GM21737 (cell line): ENCODE measurements around the gene PSMA7.
A peak's percentile ranks its signal among the peaks of the same experiment; 100 is the strongest.
"Not testable (repeated sequence)": the region's sequence is repeated elsewhere in the genome, so short reads cannot be mapped to it uniquely, and the experiment has no call there.

Experiments used
- ATAC-seq: cut with Tn5 transposase; IDR thresholded peaks from one replicate; pipeline ENCODE4 v1.9.1; 2021; ENCODE audit warnings: mild to moderate bottlenecking, moderate library complexity; ENCODE audit not compliant: unreplicated experiment

Gene PSMA7

DNA sequence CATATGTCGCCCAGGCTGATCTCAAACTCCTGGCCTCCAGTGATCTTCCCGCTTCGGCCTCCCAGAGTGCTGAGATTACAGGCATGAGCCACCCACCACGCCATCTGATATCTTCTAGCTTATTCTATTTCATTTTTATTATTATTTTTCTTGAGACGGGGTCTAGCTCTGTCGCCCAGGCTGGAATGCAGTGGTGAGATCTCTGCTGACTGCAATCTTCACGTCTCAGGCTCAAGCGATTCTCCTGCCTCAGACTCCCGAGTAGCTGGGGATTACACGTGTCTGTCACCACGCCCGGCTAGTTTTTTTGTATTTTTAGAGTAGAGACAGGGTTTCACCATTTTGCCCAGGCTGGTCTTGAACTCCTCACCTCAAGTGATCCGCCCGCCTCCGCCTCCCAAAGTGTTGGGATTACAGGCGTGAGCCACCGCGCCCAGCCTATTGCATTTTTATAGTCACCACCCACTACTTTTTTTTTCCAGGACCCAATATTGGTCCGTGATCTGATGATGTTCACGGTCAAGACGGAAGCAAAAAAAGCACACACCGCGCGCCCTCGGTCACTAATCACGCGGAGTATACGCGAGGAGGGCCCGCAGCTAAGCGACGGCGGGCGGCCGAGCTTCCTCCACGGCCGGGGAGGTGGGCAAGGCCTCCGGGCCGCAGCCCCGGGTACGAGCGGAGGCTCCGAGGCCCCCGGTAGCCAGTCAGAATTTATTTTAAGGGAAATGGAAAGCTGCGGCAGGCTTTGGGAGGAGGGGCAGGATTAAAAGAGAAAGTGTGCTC lies 22.0 kb downstream of the PSMA7 start:
- ATAC-seq = peak; percentile 11

DNA sequence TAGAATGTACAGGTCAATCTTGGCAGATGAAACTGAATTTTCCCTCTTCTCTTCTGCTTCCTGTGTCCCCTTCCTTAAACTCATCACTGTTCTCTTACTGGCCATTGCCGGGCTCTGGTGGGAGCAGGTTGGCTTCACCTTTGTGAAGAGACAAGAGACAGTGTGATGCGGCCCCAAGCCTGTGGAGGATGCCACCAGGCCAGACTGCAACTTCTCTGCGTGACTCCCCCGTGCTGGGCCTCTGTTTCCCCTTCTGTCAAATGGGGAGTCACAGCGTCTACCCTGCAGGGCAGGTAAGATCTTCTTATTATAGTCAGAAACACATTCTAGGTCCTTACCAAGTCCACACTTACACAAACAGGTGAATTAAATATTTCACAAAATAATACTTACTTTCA lies 22.8 kb downstream of the PSMA7 start:
- no peak for ATAC-seq

DNA sequence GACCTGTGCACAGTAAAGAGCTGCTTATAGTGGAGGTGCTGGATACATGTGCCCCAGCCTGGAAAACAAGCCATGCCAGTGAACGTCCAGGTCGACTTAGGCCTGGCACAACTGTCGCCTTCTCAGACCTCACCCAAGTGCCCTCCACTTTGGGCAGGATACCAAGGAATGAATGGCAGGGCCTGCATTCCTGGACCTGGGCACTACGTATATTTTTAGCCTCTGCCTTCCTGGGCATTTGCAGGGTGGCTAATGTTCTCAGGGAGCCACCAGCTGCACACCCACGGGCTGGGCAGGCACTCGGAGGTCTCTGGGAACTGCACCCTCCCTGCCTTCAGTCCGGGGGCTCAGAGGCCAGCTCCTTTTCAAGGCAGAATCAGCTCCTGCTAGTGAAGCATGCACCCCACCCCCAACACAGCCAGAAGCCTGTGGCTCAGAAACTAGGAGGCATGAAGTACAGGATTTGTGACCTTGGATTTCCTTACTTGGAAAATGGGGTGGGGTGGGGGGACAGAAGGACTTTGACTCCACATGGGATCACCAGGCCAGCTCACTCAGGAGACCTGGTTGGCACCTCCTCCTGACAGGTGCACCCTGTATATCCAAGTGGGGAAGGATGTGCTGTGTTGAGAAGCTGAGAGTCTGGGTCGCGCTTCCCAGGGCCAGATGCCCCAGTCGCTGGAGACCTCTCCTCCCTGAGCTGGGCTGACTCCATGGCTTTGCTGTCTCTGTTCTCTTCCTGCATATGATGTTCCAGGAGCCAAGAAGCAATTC lies 23.4 kb downstream of the PSMA7 start:
- ATAC-seq = no peak

DNA sequence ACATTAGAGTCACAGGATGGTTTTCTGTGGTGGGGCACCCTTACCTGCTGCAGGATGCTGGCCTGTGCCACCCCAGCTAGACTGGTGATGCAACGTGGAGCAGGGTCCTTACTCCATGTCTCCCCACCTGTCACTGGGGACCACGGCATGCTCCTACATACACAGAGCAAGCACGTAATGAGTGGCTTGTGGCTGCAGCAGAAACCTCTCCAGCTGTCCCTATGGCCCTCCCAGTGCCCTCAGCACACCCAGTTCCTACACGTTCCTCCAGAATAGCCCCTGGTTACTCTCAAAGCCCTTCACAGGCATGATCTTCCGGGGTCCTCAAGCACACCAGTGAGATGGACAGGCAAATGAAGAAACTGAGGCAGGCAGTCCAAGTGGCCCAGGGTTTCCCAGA lies 24.1 kb downstream of the PSMA7 start:
- no peak for ATAC-seq

DNA sequence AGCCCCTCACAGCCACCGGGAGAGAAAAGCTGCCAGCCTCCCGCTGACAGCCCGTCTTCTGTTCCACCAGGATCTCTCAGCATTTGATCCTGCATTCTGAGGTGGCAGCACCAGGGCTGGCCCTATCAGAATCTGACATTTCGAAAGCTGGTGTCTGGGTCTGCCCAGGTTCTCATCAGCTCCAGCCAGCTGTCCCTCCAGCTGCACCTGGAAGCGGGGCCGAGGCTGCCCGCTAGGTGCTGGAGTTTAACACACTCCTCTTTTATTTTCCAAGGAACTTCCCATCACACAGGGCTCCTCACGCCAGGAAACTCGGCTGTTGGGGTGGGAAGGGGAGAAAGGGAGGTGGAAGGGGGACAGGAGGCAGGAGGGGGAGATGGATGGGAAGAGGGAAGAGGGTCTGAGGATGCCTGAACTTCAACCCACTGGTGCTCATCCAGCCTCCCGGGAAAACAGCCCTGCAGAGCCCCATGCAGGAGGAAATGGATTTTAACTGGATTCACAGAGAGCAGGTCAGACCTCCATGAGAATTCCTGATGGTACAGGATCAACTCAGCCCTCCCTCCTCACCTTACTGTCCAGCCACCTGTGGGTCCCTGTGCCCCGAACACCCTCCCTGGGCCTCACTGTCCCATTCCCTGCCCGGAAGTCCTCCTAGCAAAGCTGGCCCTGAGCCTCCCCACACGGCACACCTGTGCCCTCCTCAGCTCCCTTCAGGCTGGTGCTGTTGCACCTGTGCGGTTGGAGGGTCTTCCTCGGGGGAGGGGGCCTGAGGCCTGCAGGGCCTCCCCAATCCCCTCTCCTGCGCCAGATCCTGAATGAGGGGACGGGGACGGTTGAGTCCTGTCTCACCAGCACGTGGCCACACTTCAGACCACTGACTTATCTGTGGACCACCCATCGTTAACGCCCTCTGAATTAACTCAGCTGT lies 24.8 kb downstream of the PSMA7 start:
- ATAC-seq = no peak

DNA sequence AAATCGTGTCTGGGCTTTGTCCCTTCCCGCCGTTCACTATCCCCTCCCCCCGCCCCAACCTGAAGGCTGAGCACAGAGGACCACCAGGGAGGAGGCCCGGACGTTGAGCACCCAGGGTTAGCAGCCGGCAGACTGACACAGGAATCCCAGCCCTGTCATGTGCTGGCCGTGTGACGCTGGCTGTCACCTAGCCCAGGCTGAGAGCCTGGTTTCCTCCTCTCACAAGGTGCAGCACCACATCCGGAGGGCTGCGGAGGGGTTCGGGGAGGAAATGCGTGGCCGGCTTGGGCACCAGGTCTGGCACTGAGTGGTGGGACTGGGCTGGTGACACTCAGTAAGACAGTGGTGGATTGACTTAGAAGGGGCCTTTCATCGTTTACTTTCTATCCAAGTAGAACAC lies 25.5 kb downstream of the PSMA7 start:
- no peak for ATAC-seq

DNA sequence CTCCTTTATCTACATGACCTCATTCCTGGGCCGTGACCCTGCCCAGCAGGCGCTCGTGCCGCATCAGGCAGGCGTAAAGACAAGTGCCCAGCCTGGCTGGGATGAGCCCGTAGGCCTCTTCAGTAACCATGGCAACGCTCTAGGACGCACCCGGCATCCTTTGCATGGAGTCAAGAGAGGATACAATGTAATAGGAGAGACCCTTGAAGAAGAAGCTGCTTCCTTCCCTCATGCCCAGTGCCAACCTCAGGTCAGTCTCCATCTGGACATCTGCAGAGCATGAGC lies 25.9 kb downstream of the PSMA7 start:
- no peak for ATAC-seq

DNA sequence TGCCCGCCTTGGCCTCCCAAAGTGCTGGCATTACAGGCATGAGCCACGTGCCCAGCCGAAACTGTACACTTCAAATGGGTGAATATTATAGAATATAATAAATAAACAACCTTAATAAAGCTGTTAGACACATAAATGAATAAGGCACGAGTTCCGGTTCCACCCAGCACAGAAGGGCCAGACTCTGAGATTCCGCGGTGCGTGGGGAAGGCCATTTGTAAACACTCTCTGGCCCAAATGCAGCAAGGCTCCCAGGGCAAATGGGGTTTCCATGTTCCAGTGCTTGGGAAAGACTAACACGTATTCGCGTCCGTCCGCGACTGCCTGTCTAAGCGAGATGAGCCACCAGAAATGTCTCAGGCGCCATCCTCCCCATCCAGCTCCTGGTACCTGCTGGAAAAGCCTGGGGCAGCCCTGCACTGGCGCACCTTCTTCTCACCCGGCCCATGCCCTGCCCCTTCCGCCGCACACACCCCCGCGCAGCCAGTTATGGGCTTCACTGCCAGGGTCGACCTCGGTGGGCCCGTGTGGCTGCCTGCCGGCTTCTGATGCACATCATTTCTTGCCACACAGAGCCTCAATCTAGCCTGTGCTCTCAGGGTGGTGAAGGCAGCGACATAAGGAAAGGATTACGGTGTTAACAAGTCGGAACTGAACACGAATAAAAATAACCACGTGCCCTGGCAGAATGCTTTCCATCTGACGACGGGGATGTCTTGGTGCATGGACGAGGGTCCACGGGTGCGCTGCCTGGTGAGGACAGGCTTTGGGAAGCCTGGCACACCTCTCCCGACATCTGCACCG lies 26.4 kb downstream of the PSMA7 start:
- ATAC-seq = no peak

DNA sequence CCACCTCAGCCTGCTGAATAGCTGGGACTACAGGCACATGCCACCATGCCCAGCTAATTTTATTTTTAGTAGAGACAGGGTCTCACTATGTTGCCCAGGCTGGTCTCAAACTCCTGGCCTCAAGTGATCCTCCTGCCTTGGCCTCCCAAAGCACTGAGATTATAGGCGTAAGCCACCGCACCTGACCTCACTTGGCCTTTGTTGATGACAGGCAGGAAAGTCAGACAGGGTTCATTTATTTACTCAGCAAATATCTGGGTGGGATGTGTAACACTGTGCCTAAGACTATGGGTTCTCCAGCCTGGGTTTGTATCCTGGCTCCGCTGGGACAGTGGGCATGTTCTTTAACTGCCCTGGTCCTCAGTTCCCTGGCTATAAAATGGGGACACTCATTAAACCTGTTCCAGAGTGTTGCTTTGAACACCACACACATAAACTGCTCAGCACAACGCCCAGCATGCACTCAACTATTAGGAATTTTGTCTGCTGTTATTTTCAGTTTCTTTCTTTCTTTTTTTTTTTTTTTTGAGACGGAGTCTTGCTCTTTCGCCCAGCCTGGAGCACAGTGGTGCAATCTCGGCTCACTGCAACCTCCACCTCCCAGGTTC lies 27.3 kb downstream of the PSMA7 start:
- ATAC-seq = not testable (repeated sequence)

DNA sequence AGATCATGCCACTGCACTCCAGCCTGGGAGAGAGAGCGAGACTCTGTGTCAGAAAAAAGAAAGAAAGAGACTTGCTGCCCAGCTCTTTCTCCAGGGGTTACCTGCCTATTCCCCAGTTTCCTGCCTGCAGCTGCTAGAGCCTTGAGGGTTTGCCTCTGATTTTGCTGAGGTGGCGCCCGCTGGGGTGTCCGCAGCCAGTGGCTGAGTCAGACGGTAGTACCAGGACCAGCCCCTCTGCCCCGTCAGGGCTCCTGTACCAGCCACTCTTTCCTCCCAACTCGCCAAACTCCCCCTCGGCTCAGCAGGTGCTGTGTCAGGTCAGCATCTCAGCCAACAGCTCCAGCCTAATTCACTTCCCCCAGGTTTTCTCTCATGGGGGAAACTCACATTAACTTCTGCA lies 28.3 kb downstream of the PSMA7 start:
- no peak for ATAC-seq

DNA sequence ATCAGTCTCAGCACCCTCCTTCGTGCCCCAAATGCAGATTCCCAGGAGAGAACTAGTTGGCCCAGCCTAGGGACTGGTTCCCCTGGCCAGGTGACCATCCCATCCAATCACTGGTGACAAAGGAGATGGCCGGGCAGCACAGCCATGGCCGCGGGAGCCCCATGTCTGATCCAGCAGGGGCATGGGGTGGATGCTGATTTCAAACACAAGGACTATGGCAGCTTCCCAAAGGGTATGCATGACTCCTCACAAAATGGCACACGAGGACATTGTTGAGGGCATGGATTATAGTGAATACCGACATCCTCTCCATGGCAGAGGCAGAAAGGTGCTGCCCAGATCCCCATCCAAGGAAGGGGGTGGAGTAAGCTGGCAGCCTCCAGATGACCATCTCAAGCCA lies 30.8 kb downstream of the PSMA7 start:
- no peak for ATAC-seq

DNA sequence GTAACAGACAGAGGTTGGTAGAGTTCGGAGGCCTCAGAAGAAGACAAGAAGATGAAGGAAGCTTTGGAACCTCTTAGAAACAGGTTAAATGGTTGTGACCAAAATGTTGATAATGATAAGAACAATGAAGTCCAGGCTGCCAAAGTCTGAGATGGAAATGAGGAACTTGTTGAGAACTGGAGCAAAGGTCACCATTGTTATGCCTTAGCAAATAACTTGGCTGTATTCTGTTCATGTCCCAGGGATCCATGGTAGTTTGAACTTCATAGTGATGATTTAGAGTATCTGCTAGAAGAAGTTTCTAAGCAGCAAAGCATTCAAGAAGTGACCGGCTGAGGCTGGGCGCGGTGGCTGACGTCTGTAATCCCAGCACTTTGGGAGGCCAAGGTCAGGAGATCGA lies 32.0 kb downstream of the PSMA7 start:
- ATAC-seq = no peak

DNA sequence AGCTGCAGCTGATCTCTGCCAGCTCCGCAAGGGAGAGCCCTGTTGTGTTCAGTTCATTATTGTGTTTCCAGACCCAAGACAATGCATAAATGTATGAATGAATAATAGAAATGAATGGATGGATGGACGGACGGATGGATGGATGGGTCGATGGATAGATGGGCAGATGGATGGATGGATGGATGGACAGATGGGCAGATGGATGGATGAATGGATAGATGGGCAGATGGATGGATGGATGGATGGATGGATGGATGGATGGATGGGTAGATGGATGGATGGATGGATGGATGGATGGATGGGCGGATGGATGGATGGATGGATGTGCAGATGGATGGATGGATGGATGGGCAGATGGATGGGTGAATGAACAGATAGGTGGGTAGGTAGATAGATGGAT lies 37.6 kb downstream of the PSMA7 start:
- no peak for ATAC-seq

DNA sequence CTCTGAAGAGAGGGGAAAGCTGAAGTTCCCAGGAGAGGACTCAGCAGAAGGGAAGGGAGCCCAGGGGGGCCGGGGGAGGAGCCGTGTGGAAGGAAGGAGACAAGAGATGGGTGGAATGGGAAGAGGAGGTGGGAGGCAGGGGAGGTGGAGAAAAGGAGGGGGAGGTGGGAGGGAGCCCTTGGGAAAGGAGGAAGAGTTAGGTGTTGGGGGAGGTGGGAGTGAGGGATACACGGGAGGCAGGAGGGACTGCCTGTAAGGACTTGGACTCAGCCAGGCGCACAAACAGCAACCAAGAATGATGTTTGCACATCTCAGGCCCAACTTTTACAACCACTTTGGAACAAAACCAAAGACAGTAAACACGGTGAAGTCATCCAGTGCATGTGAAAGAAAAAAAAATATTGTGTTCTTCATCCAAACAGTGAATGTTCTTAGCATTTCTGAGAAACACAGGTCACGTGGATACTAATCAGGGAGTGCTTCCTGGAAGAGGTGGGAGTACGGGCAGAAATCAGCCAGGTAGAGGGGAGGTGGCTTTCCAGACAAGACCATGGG lies 38.3 kb downstream of the PSMA7 start:
- ATAC-seq = no peak

DNA sequence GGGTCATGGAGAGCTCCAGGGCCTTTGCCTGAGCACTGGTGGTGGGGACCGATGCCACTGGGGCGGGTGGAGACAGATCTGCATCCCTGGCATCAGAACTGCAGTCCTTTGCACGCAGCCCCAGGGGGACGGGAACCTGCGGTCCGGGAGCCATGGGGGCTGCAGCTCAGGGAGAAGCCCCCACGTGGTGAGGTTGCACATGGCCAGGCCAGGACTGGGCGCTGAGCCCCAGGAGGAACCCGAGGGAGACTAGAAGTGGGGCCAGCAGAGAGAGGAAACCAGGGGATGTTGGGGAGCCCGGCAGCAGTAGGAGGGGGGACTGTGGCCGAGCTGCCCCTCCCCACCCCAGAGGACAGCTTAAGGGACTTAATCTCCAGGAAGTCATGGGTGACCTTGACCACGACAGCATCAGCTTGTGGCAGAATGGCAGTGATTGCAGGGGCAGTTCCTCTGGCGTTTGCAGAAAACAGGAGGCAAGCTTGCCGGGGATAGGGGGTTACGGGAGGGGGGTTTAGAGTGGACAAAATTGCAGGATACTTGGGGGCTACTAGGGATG lies 38.9 kb downstream of the PSMA7 start:
- no peak for ATAC-seq

DNA sequence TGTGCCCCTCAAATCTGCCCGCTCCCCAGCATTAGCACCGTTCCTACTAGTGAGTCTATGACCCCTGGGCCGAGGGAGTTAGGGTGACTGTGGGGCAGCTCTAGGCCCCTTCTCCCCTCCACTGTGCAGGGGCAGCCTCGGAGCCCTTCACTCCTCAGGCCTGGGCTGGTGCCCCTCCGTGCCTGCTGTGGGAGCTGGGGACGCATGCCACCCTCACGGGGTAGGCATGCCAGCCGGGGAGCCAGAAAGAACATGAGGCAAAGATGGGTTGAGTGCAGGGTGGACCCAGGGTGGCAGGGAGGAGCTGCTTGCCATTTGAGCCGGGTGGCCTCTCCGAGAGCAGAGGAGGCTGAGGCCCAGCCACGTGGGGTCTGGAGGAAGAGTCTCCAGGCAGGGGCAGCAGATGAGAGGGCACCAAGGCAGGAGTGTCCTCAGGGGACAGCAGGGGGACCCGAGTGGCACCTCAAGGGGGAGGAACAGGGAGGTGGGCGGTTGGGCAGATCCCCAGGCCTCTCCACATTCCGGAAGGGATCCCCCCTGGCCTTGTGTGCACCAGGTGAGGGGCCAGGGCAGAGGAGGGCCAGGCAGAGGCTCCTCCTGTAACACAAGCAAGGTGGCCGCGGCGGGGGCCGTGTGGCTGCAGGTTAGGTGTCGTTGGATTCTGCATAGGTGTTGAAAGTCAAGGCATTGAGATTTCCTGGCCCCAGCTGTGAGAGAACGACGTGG lies 39.5 kb downstream of the PSMA7 start:
- ATAC-seq = no peak

DNA sequence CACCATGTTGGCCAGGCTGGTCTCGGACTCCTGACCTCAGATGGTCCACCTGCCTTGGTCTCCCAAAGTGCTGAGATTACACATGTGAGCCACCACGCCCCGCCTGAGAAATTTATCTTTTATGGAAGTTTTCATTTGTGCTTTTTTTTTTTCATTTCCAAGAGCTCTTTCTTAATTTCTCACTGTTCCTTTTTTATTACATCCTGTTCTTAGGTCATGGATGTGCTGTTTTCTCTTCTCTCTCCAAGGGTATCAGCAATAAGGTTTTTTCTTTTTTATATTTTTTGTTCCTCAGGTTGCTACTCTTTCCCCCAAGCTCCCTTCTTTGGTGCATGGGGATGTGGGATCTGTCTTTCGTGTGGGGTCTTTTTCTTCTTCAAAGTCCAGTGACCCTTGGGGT lies 42.1 kb downstream of the PSMA7 start:
- ATAC-seq = no peak

DNA sequence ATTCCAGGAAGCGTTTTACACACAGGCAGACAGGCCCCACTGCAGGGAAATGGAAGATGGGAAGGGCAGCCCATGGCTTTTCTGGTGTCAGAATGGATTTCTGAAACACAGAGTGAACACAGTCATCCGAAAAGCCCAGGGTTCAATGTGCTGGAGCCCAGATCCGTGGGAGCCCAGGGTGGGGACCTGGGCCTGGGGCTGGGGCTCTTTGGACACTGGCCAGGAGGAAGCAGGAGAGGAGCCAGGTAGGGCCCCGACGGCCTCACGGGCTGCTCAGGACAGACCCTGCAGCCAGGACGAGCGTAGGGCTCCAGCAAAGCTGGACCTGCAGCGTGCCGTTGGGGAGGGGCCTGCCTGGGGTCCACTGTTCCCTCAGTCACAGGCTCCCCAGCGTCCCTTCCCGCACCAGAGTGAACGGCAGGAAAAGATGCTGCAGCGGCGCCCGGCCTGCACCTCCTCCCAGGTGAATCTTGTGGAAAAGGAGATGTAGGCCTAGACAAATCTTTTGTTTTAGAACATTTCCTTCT lies 45.2 kb downstream of the PSMA7 start:
- no peak for ATAC-seq
